ENCODE measurements around the gene UPK3BL2. TPM values are rescaled to one million over a fixed set of nuclear protein-coding genes. Genes with fewer than 3 reads are reported as not detected.
"Not testable (repeated sequence)": the region's sequence is repeated elsewhere in the genome, so short reads cannot be mapped to it uniquely, and the experiment has no call there.

Gene UPK3BL2
- total and polyA plus RNA-seq, 2 donors (not counting 1 experiment from before 2014, with no cell fraction given): 1.4 to 3.8 TPM

- H3K27ac ChIP-seq (ENCODE audit: insufficient read depth, low read length); H3K4me3 ChIP-seq (replicated peaks in 1 of 4; ENCODE audit: control extremely low read depth in 1 of 4, insufficient read depth in 1 of 4, low read depth in 3 of 4, low read length in 4 of 4); H2AFZ ChIP-seq (ENCODE audit: low read length); H3K4me1 ChIP-seq (ENCODE audit: control insufficient read depth, extremely low read depth, insufficient read depth, low read length); DNase-seq (ENCODE audit: low read depth in 2 of 2); H3K4me2 ChIP-seq (ENCODE audit: extremely low read depth, insufficient read depth, low read length); H3K79me2 ChIP-seq (ENCODE audit: control insufficient read depth, insufficient read depth, low read length); H3K9me3 ChIP-seq (ENCODE audit: control insufficient read depth, insufficient read depth, low read depth, low read length); H3K9ac ChIP-seq (ENCODE audit: insufficient read depth, low read length); H4K20me1 ChIP-seq (ENCODE audit: control insufficient read depth, extremely low read depth, insufficient read depth, low read length); H3K27me3 ChIP-seq (ENCODE audit: control insufficient read depth, insufficient read depth, low read length); H3K36me3 ChIP-seq (ENCODE audit: control insufficient read depth, insufficient read depth, low read length): not testable (repeated sequence)
Measured at GRCh38 chr7:102497308-102497707, 46.2 kb downstream of the UPK3BL2 start.

DNA sequence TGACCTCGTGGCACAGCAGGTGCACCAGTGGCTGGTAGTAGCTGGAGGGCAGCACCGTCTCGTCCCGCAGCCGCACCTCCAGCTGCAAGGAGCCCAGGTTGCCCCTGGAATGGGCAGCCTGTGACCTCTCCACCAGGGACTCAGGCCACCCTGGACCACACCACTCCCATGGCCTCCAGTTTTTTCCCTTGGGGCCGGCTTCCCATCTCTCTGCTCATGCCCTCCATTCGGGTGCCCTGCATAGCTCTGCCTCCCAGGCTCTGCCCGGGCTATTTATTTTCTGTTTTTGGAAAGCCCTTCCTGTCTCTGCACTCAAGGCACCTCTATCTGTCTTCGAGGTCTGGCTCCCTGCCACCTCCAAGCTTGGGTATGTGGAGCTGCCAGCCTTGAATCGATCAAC, 46.6 kb downstream of the UPK3BL2 start:
- not testable (repeated sequence) for H4K20me1 ChIP-seq (ENCODE audit: control insufficient read depth, extremely low read depth, insufficient read depth, low read length); H3K36me3 ChIP-seq (ENCODE audit: control insufficient read depth, insufficient read depth, low read length); H3K9me3 ChIP-seq (ENCODE audit: control insufficient read depth, insufficient read depth, low read depth, low read length); H3K9ac ChIP-seq (ENCODE audit: insufficient read depth, low read length); H3K27me3 ChIP-seq (ENCODE audit: control insufficient read depth, insufficient read depth, low read length); H3K4me3 ChIP-seq (replicated peaks in 1 of 4; ENCODE audit: control extremely low read depth in 1 of 4, insufficient read depth in 1 of 4, low read depth in 3 of 4, low read length in 4 of 4); H2AFZ ChIP-seq (ENCODE audit: low read length); H3K27ac ChIP-seq (ENCODE audit: insufficient read depth, low read length); H3K79me2 ChIP-seq (ENCODE audit: control insufficient read depth, insufficient read depth, low read length); H3K4me2 ChIP-seq (ENCODE audit: extremely low read depth, insufficient read depth, low read length); H3K4me1 ChIP-seq (ENCODE audit: control insufficient read depth, extremely low read depth, insufficient read depth, low read length); DNase-seq (ENCODE audit: low read depth in 2 of 2)

- not testable (repeated sequence) for H2AFZ ChIP-seq (ENCODE audit: low read length); H3K4me2 ChIP-seq (ENCODE audit: extremely low read depth, insufficient read depth, low read length); H3K9me3 ChIP-seq (ENCODE audit: control insufficient read depth, insufficient read depth, low read depth, low read length); H3K4me3 ChIP-seq (replicated peaks in 1 of 4; ENCODE audit: control extremely low read depth in 1 of 4, insufficient read depth in 1 of 4, low read depth in 3 of 4, low read length in 4 of 4); H4K20me1 ChIP-seq (ENCODE audit: control insufficient read depth, extremely low read depth, insufficient read depth, low read length); DNase-seq (ENCODE audit: low read depth in 2 of 2); H3K36me3 ChIP-seq (ENCODE audit: control insufficient read depth, insufficient read depth, low read length); H3K79me2 ChIP-seq (ENCODE audit: control insufficient read depth, insufficient read depth, low read length); H3K4me1 ChIP-seq (ENCODE audit: control insufficient read depth, extremely low read depth, insufficient read depth, low read length); H3K9ac ChIP-seq (ENCODE audit: insufficient read depth, low read length); H3K27me3 ChIP-seq (ENCODE audit: control insufficient read depth, insufficient read depth, low read length); H3K27ac ChIP-seq (ENCODE audit: insufficient read depth, low read length)
Measured at GRCh38 chr7:102494473-102495149, 48.9 kb downstream of the UPK3BL2 start.

GRCh38 chr7:102494026-102494425, 49.5 kb downstream of the UPK3BL2 start:
- not testable (repeated sequence) for H3K9ac ChIP-seq (ENCODE audit: insufficient read depth, low read length); H3K9me3 ChIP-seq (ENCODE audit: control insufficient read depth, insufficient read depth, low read depth, low read length); H3K4me2 ChIP-seq (ENCODE audit: extremely low read depth, insufficient read depth, low read length); H3K27me3 ChIP-seq (ENCODE audit: control insufficient read depth, insufficient read depth, low read length); H3K27ac ChIP-seq (ENCODE audit: insufficient read depth, low read length); H3K4me1 ChIP-seq (ENCODE audit: control insufficient read depth, extremely low read depth, insufficient read depth, low read length); H4K20me1 ChIP-seq (ENCODE audit: control insufficient read depth, extremely low read depth, insufficient read depth, low read length); H2AFZ ChIP-seq (ENCODE audit: low read length); DNase-seq (ENCODE audit: low read depth in 2 of 2); H3K36me3 ChIP-seq (ENCODE audit: control insufficient read depth, insufficient read depth, low read length); H3K4me3 ChIP-seq (replicated peaks in 1 of 4; ENCODE audit: control extremely low read depth in 1 of 4, insufficient read depth in 1 of 4, low read depth in 3 of 4, low read length in 4 of 4); H3K79me2 ChIP-seq (ENCODE audit: control insufficient read depth, insufficient read depth, low read length)

GRCh38 chr7:102493220-102493935, 50.1 kb downstream of the UPK3BL2 start:
- not testable (repeated sequence) for H3K36me3 ChIP-seq (ENCODE audit: control insufficient read depth, insufficient read depth, low read length); H4K20me1 ChIP-seq (ENCODE audit: control insufficient read depth, extremely low read depth, insufficient read depth, low read length); H3K27ac ChIP-seq (ENCODE audit: insufficient read depth, low read length); H3K4me3 ChIP-seq (replicated peaks in 1 of 4; ENCODE audit: control extremely low read depth in 1 of 4, insufficient read depth in 1 of 4, low read depth in 3 of 4, low read length in 4 of 4); H3K4me2 ChIP-seq (ENCODE audit: extremely low read depth, insufficient read depth, low read length); DNase-seq (ENCODE audit: low read depth in 2 of 2); H3K9me3 ChIP-seq (ENCODE audit: control insufficient read depth, insufficient read depth, low read depth, low read length); H3K27me3 ChIP-seq (ENCODE audit: control insufficient read depth, insufficient read depth, low read length); H3K4me1 ChIP-seq (ENCODE audit: control insufficient read depth, extremely low read depth, insufficient read depth, low read length); H2AFZ ChIP-seq (ENCODE audit: low read length); H3K9ac ChIP-seq (ENCODE audit: insufficient read depth, low read length); H3K79me2 ChIP-seq (ENCODE audit: control insufficient read depth, insufficient read depth, low read length)

GRCh38 chr7:102490529-102491075, 52.9 kb downstream of the UPK3BL2 start:
- not testable (repeated sequence) for H2AFZ ChIP-seq (ENCODE audit: low read length); DNase-seq (ENCODE audit: low read depth in 2 of 2); H3K36me3 ChIP-seq (ENCODE audit: control insufficient read depth, insufficient read depth, low read length); H3K79me2 ChIP-seq (ENCODE audit: control insufficient read depth, insufficient read depth, low read length); H3K9ac ChIP-seq (ENCODE audit: insufficient read depth, low read length); H3K27ac ChIP-seq (ENCODE audit: insufficient read depth, low read length); H3K4me2 ChIP-seq (ENCODE audit: extremely low read depth, insufficient read depth, low read length); H3K4me1 ChIP-seq (ENCODE audit: control insufficient read depth, extremely low read depth, insufficient read depth, low read length); H4K20me1 ChIP-seq (ENCODE audit: control insufficient read depth, extremely low read depth, insufficient read depth, low read length); H3K27me3 ChIP-seq (ENCODE audit: control insufficient read depth, insufficient read depth, low read length); H3K4me3 ChIP-seq (replicated peaks in 1 of 4; ENCODE audit: control extremely low read depth in 1 of 4, insufficient read depth in 1 of 4, low read depth in 3 of 4, low read length in 4 of 4); H3K9me3 ChIP-seq (ENCODE audit: control insufficient read depth, insufficient read depth, low read depth, low read length)

Data from fibroblast of lung (primary cell).